ENCODE results near the gene SLC35B4. TPM values are rescaled to one million over a fixed set of nuclear protein-coding genes. Genes with fewer than 3 reads are reported as not detected.

SLC35B4 gene
- total and polyA plus RNA-seq, 2 donors (not counting 1 experiment from before 2014, with no cell fraction given), result 6.0 to 14.8 TPM

DNA sequence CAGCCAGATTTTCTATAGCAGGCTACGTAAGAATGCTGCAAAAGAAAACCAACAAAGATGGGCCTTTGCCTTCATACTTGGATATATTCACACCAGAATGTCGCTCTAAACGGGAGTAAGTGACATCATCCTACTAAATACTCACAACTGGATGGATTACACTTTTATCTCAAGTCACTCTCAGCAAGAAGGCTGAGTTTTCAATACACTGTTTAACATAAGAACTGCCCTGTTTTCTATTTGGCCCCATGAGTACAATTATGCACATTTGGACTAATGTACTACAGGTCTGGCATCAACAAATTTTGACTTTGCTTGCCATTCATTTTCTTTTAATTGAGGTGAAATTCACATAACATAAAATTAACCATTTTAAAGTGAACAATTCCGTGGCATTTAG is 8.2 kb downstream of the SLC35B4 start:
- Histone ChIP-seq H3K4me3 (ENCODE audit: control extremely low read depth in 1 of 5, extremely low read depth in 1 of 5, insufficient read depth in 1 of 5, low read depth in 2 of 5, low read length in 4 of 5) (no peak overlapping the region), H3K4me2 (replicated peaks; ENCODE audit: low read depth, low read length, poor library complexity, severe bottlenecking) (no peak overlapping the region), H3K79me2 (ENCODE audit: control insufficient read depth, insufficient read depth, low read length) (no peaks in the 10 kb centered on the region), H3K36me3 (replicated peaks in 1 of 2; ENCODE audit: control extremely low read depth in 1 of 2, control insufficient read depth in 1 of 2, extremely low read depth in 1 of 2, insufficient read depth in 2 of 2, low read length in 1 of 2) (peaks cover 0 to 10% of the 10 kb centered on the region in 2 experiments), H3K9me3 (ENCODE audit: control extremely low read depth in 1 of 3, control insufficient read depth in 2 of 3, insufficient read depth in 1 of 3, low read length in 2 of 3) (no peaks in the 10 kb centered on the region), H2AFZ (ENCODE audit: insufficient read depth, low read depth, low read length, poor library complexity, severe bottlenecking) (no peak overlapping the region), H4K20me1 (ENCODE audit: control insufficient read depth, insufficient read depth, low read length, poor library complexity, severe bottlenecking) (no peaks in the 10 kb centered on the region), H3K9ac (ENCODE audit: low read length) (no peak overlapping the region), H3K27ac (ENCODE audit: low read length in 2 of 2) (no peak overlapping the region), H3K27me3 (replicated peaks in 1 of 4; ENCODE audit: control extremely low read depth in 1 of 4, control insufficient read depth in 3 of 4, insufficient read depth in 4 of 4, low read length in 3 of 4) (no peaks in the 10 kb centered on the region), H3K4me1 (ENCODE audit: control insufficient read depth in 2 of 2, insufficient read depth in 2 of 2, low read length in 2 of 2) (no peaks in the 10 kb centered on the region)
- Mint-ChIP-seq H3K4me3 (no peak overlapping the region), H3K9me3 (ENCODE audit: insufficient read depth) (no peaks in the 10 kb centered on the region), H3K4me1 (no peaks in the 10 kb centered on the region), H3K27me3 (no peaks in the 10 kb centered on the region), H3K27ac (no peak overlapping the region)
- TF ChIP-seq EZH2 (IDR thresholded peaks at IDR 0.05; ENCODE audit: borderline replicate concordance, insufficient read depth, low read depth, low read length, poor library complexity, severe bottlenecking), result no peak
- TF ChIP-seq, protein P1, sequence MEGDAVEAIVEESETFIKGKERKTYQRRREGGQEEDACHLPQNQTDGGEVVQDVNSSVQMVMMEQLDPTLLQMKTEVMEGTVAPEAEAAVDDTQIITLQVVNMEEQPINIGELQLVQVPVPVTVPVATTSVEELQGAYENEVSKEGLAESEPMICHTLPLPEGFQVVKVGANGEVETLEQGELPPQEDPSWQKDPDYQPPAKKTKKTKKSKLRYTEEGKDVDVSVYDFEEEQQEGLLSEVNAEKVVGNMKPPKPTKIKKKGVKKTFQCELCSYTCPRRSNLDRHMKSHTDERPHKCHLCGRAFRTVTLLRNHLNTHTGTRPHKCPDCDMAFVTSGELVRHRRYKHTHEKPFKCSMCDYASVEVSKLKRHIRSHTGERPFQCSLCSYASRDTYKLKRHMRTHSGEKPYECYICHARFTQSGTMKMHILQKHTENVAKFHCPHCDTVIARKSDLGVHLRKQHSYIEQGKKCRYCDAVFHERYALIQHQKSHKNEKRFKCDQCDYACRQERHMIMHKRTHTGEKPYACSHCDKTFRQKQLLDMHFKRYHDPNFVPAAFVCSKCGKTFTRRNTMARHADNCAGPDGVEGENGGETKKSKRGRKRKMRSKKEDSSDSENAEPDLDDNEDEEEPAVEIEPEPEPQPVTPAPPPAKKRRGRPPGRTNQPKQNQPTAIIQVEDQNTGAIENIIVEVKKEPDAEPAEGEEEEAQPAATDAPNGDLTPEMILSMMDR (IDR thresholded peaks at IDR 0.05), result no peak
- POLR2A ChIA-PET, result no interaction called here
- CTCF ChIA-PET, result no interaction called here
- no peak for ATAC-seq (ENCODE audit: low read depth)
- intact Hi-C loops (cut with micrococcal nuclease), result no loop called here
- 97% methylated on average over 4 of the region's 4 CpGs for WGBS (ENCODE audit: insufficient coverage)
- DNase-seq, result no peak

DNA sequence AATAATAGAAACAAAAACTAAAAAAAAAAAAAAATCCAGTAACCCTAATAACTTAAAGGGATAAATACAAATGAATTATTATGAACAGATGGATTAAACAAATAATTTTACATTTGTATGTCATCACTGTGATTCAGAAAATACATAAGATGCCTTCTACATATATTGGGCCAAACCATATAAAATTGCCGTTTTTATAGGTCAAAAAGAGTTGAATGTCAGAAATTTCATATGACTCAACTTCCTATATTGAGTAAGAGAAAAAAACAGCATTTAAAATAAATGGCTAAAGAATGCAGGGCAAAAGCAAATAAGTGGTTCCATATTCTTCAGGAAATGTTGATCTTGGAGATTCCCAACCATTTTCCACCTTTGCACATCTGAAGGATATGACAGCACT is 9.4 kb downstream of the SLC35B4 start:
- POLR2A ChIA-PET, result no interaction called here
- no peaks in the 10 kb centered on the region for H3K27me3 Mint-ChIP-seq
- H3K4me1 ChIP-seq (ENCODE audit: control insufficient read depth in 2 of 2, insufficient read depth in 2 of 2, low read length in 2 of 2), result no peaks in the 10 kb centered on the region

More for the DNA sequence above, 9.4 kb downstream of the SLC35B4 start:
- intact Hi-C loops (cut with micrococcal nuclease), result no loop called here
- WGBS (ENCODE audit: insufficient coverage), result no CpG with 5 or more reads among the region's 1 CpG
- CTCF ChIA-PET, result no interaction called here
- Mint-ChIP-seq H3K4me1 (no peaks in the 10 kb centered on the region), H3K27ac (no peak overlapping the region), H3K4me3 (no peak overlapping the region), H3K9me3 (ENCODE audit: insufficient read depth) (no peaks in the 10 kb centered on the region)
- Histone ChIP-seq H3K9me3 (ENCODE audit: control extremely low read depth in 1 of 3, control insufficient read depth in 2 of 3, insufficient read depth in 1 of 3, low read length in 2 of 3) (no peaks in the 10 kb centered on the region), H3K36me3 (replicated peaks in 1 of 2; ENCODE audit: control extremely low read depth in 1 of 2, control insufficient read depth in 1 of 2, extremely low read depth in 1 of 2, insufficient read depth in 2 of 2, low read length in 1 of 2) (peaks cover 0 to 12% of the 10 kb centered on the region in 2 experiments), H3K27me3 (replicated peaks in 1 of 4; ENCODE audit: control extremely low read depth in 1 of 4, control insufficient read depth in 3 of 4, insufficient read depth in 4 of 4, low read length in 3 of 4) (no peaks in the 10 kb centered on the region), H2AFZ (ENCODE audit: insufficient read depth, low read depth, low read length, poor library complexity, severe bottlenecking) (no peak overlapping the region), H3K4me3 (ENCODE audit: control extremely low read depth in 1 of 5, extremely low read depth in 1 of 5, insufficient read depth in 1 of 5, low read depth in 2 of 5, low read length in 4 of 5) (no peak overlapping the region), H3K9ac (ENCODE audit: low read length) (no peak overlapping the region), H3K4me2 (replicated peaks; ENCODE audit: low read depth, low read length, poor library complexity, severe bottlenecking) (no peak overlapping the region), H3K79me2 (ENCODE audit: control insufficient read depth, insufficient read depth, low read length) (no peaks in the 10 kb centered on the region), H3K27ac (ENCODE audit: low read length in 2 of 2) (no peak overlapping the region), H4K20me1 (ENCODE audit: control insufficient read depth, insufficient read depth, low read length, poor library complexity, severe bottlenecking) (no peaks in the 10 kb centered on the region)
- no peak for ATAC-seq (ENCODE audit: low read depth)
- no peak for DNase-seq
- TF ChIP-seq, protein P1 (IDR thresholded peaks at IDR 0.05), result no peak
- TF ChIP-seq EZH2 (IDR thresholded peaks at IDR 0.05; ENCODE audit: borderline replicate concordance, insufficient read depth, low read depth, low read length, poor library complexity, severe bottlenecking), result no peak

Data from B cell (primary cell).